ENCODE data around the gene RAB5A. TPM values are rescaled to one million over a fixed set of nuclear protein-coding genes. Genes with fewer than 3 reads are reported as not detected.

Gene RAB5A
- total and polyA plus RNA-seq, 12 donors, result 36.8 to 102 (median 52.0) TPM

- Histone ChIP-seq H3K4me3 (no peak overlapping the region), H3K27ac (no peak overlapping the region), H3K36me3 (replicated peaks in 1 of 2) (no peaks in the 10 kb centered on the region), H3K27me3 (no peaks in the 10 kb centered on the region), H3K4me1 (replicated peaks in 1 of 2) (no peaks in the 10 kb centered on the region), H3K9me3 (replicated peaks in 1 of 3) (no peaks in the 10 kb centered on the region)
- no peak for DNase-seq
- 81 to 95% (median 87%) methylated on average over 4 of the region's 4 CpGs for WGBS, 4 donors
- intact Hi-C loops (cut with DNase I), result no loop called here
- TF ChIP-seq POLR2A (IDR thresholded peaks at IDR 0.05), result no peak
Observed at GRCh38 chr3:19997502-19997901, 50.6 kb downstream of the RAB5A start.

- intact Hi-C loops (cut with DNase I), result no loop called here
- H3K27me3 ChIP-seq, result no peaks in the 10 kb centered on the region
- WGBS, 4 donors, result 69 to 78% (median 72%) methylated on average over 3 of the region's 3 CpGs
Observed at GRCh38 chr3:20001932-20002331, 55.0 kb downstream of the RAB5A start.

GRCh38 chr3:20007960-20008359 is 61.1 kb downstream of the RAB5A start:
- Histone ChIP-seq H3K4me3 (no peak overlapping the region), H3K36me3 (replicated peaks in 1 of 2) (no peaks in the 10 kb centered on the region), H3K27me3 (no peaks in the 10 kb centered on the region), H3K9me3 (replicated peaks in 1 of 3) (no peaks in the 10 kb centered on the region), H3K4me1 (replicated peaks in 1 of 2) (no peaks in the 10 kb centered on the region), H3K27ac (no peak overlapping the region)
- WGBS, 4 donors, result 95 to 96% (median 96%) methylated on average over 20 of the region's 20 CpGs
- intact Hi-C loops (cut with DNase I), result no loop called here
- DNase-seq, result no peak
- TF ChIP-seq CTCF (IDR thresholded peaks at IDR 0.05), result no peak

More at GRCh38 chr3:20001932-20002331, 55.0 kb downstream of the RAB5A start:
- Histone ChIP-seq H3K9me3 (replicated peaks in 1 of 3) (no peaks in the 10 kb centered on the region), H3K4me3 (no peak overlapping the region), H3K27ac (no peak overlapping the region), H3K36me3 (replicated peaks in 1 of 2) (no peaks in the 10 kb centered on the region), H3K4me1 (replicated peaks in 1 of 2) (no peaks in the 10 kb centered on the region)
- no peak for DNase-seq
- TF ChIP-seq POLR2A (IDR thresholded peaks at IDR 0.05) (no peak), CTCF (IDR thresholded peaks at IDR 0.05) (no peak)

- intact Hi-C loops (cut with DNase I), result no loop called here
- Histone ChIP-seq H3K9me3 (replicated peaks in 1 of 3) (no peaks in the 10 kb centered on the region), H3K27ac (no peak overlapping the region), H3K4me1 (replicated peaks in 1 of 2) (no peaks in the 10 kb centered on the region), H3K27me3 (no peaks in the 10 kb centered on the region), H3K36me3 (replicated peaks in 1 of 2) (no peaks in the 10 kb centered on the region), H3K4me3 (no peak overlapping the region)
- DNase-seq, result no peak
- no peak for TF ChIP-seq POLR2A (IDR thresholded peaks at IDR 0.05)
- TF ChIP-seq CTCF (IDR thresholded peaks at IDR 0.05), result no peak
- 46 to 70% (median 65%) methylated on average over 2 of the region's 2 CpGs for WGBS, 4 donors
Observed at GRCh38 chr3:20008646-20009045, 61.7 kb downstream of the RAB5A start.

- no peak for DNase-seq
- H3K4me1 ChIP-seq (replicated peaks in 1 of 2), result no peaks in the 10 kb centered on the region
- no peak for TF ChIP-seq CTCF (IDR thresholded peaks at IDR 0.05)
- no peak for TF ChIP-seq POLR2A (IDR thresholded peaks at IDR 0.05)
- H3K9me3 ChIP-seq (replicated peaks in 1 of 3), result no peaks in the 10 kb centered on the region
- H3K27ac ChIP-seq, result no peak within 1 kb of the TSS
- 96 to 98% (median 96%) methylated on average over 4 of the region's 4 CpGs for WGBS, 4 donors
- no peak within 1 kb of the TSS for H3K4me3 ChIP-seq
- H3K27me3 ChIP-seq, result no peaks in the 10 kb centered on the region
- no peaks in the 10 kb centered on the region for H3K36me3 ChIP-seq (replicated peaks in 1 of 2)
- intact Hi-C loops (cut with DNase I), result no loop called here
Observed at GRCh38 chr3:20012164-20012563, 65.3 kb downstream of the RAB5A start, which contains the start of gene PP2D1. Gene PP2D1 (minus strand): TSS chr3:20012264. CDS start chr3:20012072, 192 bp downstream.
